Endothelial cell (in vitro differentiated cells): ENCODE data around the gene SLC9A3. TPM values are rescaled to one million over a fixed set of nuclear protein-coding genes. Genes with fewer than 3 reads are reported as not detected.

Source experiments
- DNase-seq: peaks from one replicate; pipeline ENCODE4 v3.0.0; 2021; ENCODE audit warnings: low spot score
- H3K27ac Mint-ChIP-seq: one replicate; pipeline ENCODE4 v1.8.0; 2021; ENCODE audit warnings: mixed read lengths, inconsistent platforms; ENCODE audit not compliant: unreplicated experiment
- H3K27me3 Mint-ChIP-seq: one replicate; pipeline ENCODE4 v1.8.0; 2021; ENCODE audit warnings: mild to moderate bottlenecking, moderate library complexity, mixed read lengths, inconsistent platforms; ENCODE audit not compliant: unreplicated experiment
- H3K36me3 Mint-ChIP-seq: one replicate; pipeline ENCODE4 v1.8.0; 2021; ENCODE audit warnings: mild to moderate bottlenecking, low read depth, mixed read lengths, inconsistent platforms; ENCODE audit not compliant: unreplicated experiment
- H3K4me1 Mint-ChIP-seq: one replicate; pipeline ENCODE4 v1.8.0; 2021; ENCODE audit warnings: mild to moderate bottlenecking, mixed read lengths, inconsistent platforms; ENCODE audit not compliant: unreplicated experiment
- H3K4me3 Mint-ChIP-seq: one replicate; pipeline ENCODE4 v1.8.0; 2021; ENCODE audit warnings: mild to moderate bottlenecking, mixed read lengths, inconsistent platforms; ENCODE audit not compliant: unreplicated experiment
- H3K9me3 Mint-ChIP-seq: one replicate; pipeline ENCODE4 v1.8.0; 2021; ENCODE audit warnings: mixed read lengths, inconsistent platforms; ENCODE audit not compliant: unreplicated experiment
- CTCF ChIP-seq: fragments of 200-600 bp; sonication (generic); IDR thresholded peaks from one replicate; pipeline ENCODE4 v1.5.0; 2021; ENCODE audit warnings: antibody characterized with exemption; ENCODE audit not compliant: unreplicated experiment
- total RNA-seq: library from RNA; stranded (reverse); fragmentation: NEBNext Ultra II Directional; extraction: Animal tissue kit (Norgen Biotek cat#: 25700); gene quantifications from one replicate; pipeline ENCODE4 v1.2.1, GENCODE V29; 2021; ENCODE audit not compliant: unreplicated experiment

SLC9A3 gene
- total RNA-seq, 1 donor from 2014 or later, result 1.1 TPM

GRCh38 chr5:570886-571285, 46.6 kb upstream of the SLC9A3 start:
- Mint-ChIP-seq H3K9me3 (no peaks in the 10 kb centered on the region), H3K4me1 (no peaks in the 10 kb centered on the region), H3K27ac (no peak overlapping the region), H3K4me3 (no peak overlapping the region), H3K27me3 (peaks cover 22% of the 10 kb centered on the region), H3K36me3 (peaks cover 8% of the 10 kb centered on the region)
- no peak for TF ChIP-seq CTCF
- no peak for DNase-seq

- H3K9me3 Mint-ChIP-seq, result no peaks in the 10 kb centered on the region
- TF ChIP-seq CTCF, result no peak
- DNase-seq, result no peak
- no peak overlapping the region for H3K27ac Mint-ChIP-seq
- H3K27me3 Mint-ChIP-seq, result peaks cover 20% of the 10 kb centered on the region
- H3K36me3 Mint-ChIP-seq, result peaks cover 8% of the 10 kb centered on the region
- no peak overlapping the region for H3K4me3 Mint-ChIP-seq
- no peaks in the 10 kb centered on the region for H3K4me1 Mint-ChIP-seq
These were observed 46.2 kb upstream of the SLC9A3 start for GRCh38 chr5:570446-570845.

- no peak for DNase-seq
- H3K36me3 Mint-ChIP-seq, result peaks cover 3% of the 10 kb centered on the region
- no peaks in the 10 kb centered on the region for H3K4me1 Mint-ChIP-seq
- peaks cover 20% of the 10 kb centered on the region for H3K27me3 Mint-ChIP-seq
- H3K27ac Mint-ChIP-seq, result no peak overlapping the region
- no peaks in the 10 kb centered on the region for H3K9me3 Mint-ChIP-seq
- no peak overlapping the region for H3K4me3 Mint-ChIP-seq
- no peak for TF ChIP-seq CTCF
These were observed 45.7 kb upstream of the SLC9A3 start for GRCh38 chr5:569868-570361.

GRCh38 chr5:569358-569867, 45.2 kb upstream of the SLC9A3 start:
- Mint-ChIP-seq H3K27ac (no peak overlapping the region), H3K4me1 (no peaks in the 10 kb centered on the region), H3K9me3 (no peaks in the 10 kb centered on the region), H3K27me3 (peaks cover 20% of the 10 kb centered on the region), H3K4me3 (no peak overlapping the region), H3K36me3 (peaks cover 3% of the 10 kb centered on the region)
- no peak for DNase-seq
- TF ChIP-seq CTCF, result no peak

GRCh38 chr5:568809-569208, 44.6 kb upstream of the SLC9A3 start:
- Mint-ChIP-seq H3K4me1 (no peaks in the 10 kb centered on the region), H3K4me3 (no peak overlapping the region), H3K36me3 (peaks cover 3% of the 10 kb centered on the region), H3K9me3 (no peaks in the 10 kb centered on the region), H3K27ac (no peak overlapping the region), H3K27me3 (peaks cover 20% of the 10 kb centered on the region)
- DNase-seq, result no peak
- TF ChIP-seq CTCF, result no peak
